IPS DF 19.7 (cell line): ENCODE results near the gene CYP17A1.
"Not testable (repeated sequence)": the region's sequence is repeated elsewhere in the genome, so short reads cannot be mapped to it uniquely, and the experiment has no call there.

Experiments used
- DNase-seq: peaks from one replicate; pipeline ENCODE4 v3.0.0-alpha.2; 2013; ENCODE audit warnings: low read depth, low spot score

The CYP17A1 gene

DNA sequence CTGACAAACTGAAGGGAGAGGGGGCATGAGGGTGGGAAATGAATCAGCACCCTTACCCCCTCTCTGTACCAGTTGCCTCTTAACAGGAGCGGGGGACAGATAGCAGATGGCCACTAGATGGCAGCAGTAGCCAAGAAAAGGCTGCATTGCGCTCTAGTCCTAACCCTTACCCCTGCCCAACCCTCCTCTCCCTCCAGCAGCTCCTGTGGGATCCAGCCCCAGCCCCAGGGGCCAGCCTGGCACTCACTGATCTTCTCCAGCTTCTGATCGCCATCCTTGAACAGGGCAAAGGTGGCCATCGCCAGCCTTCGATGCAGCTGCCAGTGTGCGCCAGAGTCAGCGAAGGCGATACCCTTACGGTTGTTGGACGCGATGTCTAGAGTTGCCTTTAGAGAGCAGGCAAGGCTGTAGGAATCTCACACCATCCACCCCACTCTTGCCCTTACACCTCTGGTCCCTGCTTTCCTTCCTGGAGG, 2.2 kb downstream of the CYP17A1 start:
- peak; percentile 47 for DNase-seq

DNA sequence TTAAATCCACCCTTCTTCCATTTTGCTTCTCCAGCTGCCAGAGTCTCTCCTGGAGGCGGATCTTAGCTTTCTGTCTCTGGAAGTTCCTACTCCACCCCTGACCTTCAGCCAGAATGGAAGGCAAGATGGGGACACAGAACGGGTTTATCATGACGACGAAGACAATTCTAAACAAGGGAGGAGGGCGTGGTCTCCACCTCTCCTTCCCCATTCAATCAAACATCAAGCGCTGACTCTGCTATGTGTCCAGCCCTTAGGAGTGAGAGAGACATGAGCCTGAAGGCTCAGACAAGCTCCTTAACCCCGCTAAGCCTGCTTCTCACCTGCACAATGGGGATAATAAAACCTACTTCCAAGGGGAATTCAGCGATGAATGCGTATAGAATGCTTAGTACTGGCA, 3.1 kb downstream of the CYP17A1 start:
- DNase-seq: no peak

GRCh38 chr10:102832987-102833386, 4.2 kb downstream of the CYP17A1 start:
- no peak for DNase-seq

DNA sequence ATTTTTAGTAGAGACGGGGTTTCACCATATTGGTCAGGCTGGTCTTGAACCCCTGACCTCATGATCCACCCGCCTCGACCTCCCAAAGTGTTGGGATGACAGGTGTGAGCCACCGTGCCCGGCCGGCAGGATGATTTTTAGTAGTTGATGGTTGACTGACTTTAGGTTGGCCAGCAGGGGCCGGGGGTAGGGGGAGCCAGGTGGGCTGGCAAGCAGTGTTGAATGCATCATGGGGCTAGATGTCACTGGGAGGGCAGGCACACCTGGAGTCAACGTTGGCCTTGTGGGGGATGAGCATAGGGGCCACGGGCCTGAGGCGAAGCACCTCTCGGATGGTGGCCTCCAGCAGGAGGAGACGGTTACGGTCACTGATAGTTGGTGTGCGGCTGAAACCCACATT, 5.0 kb downstream of the CYP17A1 start:
- DNase-seq: no peak

DNA sequence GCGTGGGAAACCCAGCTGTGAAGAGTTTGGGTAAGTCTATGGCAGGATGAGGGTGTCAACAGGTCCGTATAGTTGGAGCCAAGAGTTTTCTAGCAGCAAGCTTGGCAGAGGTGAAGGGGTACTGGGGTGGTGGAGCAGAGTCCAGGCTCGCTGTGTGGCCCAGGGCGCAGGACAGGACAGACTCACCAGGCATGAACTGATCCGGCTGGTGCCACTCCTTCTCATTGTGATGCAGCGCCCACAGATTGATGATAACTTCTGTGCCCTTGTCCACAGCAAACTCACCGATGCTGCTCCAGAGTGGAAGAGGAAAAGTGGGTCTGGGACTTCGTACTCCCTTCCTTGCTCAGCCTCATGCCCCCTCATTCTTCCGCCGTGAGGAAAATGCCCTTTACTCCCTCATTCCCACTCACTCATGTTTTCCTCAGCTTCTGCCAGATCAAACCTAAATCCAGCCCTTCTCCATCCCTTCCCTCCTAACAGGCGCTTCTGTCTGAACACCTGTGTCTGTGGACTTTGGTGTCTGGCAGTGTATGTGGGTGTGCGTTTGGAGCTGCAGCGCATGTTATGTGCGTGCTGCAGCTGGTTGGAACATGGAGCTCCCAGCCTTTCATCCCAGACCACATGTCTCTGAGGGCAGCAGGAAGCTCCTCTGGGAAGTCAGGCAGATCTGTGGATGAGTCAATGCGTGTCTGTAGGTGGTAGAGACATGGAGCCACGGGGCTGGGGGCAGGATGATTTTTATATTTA, 5.7 kb downstream of the CYP17A1 start:
- no peak for DNase-seq

DNA sequence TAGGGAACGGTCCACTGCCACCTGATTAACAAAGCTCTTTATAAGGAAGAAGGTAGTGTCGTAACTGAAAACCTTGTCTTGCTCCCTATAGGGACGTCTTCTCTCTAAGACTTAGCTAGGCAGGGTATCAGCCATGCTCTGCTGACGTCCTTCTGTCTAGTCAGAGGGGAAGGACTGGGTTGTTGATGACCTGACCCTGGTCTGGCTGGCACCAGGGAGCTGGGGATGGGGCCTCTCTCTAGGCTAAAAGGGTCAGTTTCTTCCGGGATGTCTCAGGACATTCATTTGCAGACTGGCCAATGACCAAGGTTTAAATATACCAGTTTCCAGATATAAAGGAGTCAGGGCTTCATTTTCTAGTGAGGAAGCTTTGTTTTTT, 9.6 kb downstream of the CYP17A1 start:
- DNase-seq: no peak

DNA sequence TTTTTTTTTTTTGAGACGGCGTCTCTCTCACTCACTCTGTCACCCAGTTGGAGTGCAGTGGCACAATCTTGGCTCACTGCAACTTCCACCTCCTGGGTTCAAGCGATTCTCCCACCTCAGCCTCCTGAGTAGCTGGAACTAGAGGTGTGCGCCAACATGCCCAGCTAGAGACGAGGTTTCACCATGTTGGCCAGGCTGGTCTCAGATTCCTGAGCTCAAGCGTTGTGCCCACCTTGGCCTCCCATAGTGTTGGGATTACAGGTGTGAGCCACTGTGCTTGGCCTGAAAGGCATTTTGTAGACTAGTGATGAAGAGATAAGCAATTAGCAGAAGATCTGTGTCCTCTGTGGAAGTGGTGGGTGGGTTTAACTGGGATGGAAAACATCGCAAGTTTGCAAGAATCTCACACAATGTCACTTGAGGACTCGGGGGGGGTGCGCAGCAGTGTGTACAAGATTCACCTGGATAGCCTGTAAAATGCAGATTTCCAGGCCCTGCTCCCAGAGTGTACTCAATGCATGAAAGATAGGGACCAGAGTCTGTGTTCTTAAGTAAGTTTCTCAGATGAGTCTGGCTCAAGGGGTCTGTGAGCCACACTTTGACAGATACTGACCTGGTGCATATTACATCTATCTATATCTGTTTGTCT, 10.9 kb downstream of the CYP17A1 start:
- no peak for DNase-seq

GRCh38 chr10:102824664-102825063, 12.5 kb downstream of the CYP17A1 start:
- DNase-seq: no peak

- DNase-seq: no peak
Observed at GRCh38 chr10:102822222-102822621, 15.0 kb downstream of the CYP17A1 start.

GRCh38 chr10:102820008-102820407, 17.2 kb downstream of the CYP17A1 start:
- DNase-seq: not testable (repeated sequence)

- no peak for DNase-seq
Observed at GRCh38 chr10:102819054-102819453, 18.2 kb downstream of the CYP17A1 start.

GRCh38 chr10:102817175-102817574, 20.0 kb downstream of the CYP17A1 start:
- DNase-seq: no peak

DNA sequence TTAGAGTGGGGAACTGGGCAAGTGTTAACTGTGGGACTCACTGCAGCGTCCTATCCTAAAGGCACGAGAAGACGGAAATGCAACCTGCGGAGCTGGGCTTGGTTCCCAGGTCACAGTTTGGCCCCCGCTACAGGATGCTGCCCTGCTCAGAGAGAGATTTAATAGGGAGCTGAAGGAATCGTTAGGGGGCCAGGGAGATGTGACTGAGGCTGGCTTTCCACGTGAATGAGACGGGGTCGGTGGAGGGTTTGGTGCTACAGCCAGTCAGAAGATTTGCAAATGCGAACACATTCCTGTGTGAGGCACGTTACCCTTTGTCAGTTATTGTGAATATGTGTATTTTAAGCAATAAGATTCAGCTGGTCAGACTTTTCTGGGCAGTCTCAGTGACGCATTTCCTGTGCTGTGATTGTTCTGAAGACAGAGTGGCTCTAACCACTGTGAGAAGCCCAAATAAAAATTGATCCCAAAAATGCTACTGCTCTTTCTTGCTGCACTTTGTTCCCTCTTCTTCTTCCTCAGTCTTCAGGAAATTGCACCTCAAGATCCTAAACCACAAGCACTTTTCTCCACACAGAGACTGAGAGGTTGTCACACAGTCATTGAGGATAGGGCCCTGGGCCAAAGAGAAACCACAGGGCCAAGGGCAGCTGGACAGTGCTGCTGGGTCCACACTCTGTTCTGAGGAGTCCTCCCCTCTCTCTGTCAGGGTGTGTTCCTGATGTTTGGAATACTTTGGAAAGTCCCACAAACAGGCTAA, 21.2 kb downstream of the CYP17A1 start:
- DNase-seq: no peak

DNA sequence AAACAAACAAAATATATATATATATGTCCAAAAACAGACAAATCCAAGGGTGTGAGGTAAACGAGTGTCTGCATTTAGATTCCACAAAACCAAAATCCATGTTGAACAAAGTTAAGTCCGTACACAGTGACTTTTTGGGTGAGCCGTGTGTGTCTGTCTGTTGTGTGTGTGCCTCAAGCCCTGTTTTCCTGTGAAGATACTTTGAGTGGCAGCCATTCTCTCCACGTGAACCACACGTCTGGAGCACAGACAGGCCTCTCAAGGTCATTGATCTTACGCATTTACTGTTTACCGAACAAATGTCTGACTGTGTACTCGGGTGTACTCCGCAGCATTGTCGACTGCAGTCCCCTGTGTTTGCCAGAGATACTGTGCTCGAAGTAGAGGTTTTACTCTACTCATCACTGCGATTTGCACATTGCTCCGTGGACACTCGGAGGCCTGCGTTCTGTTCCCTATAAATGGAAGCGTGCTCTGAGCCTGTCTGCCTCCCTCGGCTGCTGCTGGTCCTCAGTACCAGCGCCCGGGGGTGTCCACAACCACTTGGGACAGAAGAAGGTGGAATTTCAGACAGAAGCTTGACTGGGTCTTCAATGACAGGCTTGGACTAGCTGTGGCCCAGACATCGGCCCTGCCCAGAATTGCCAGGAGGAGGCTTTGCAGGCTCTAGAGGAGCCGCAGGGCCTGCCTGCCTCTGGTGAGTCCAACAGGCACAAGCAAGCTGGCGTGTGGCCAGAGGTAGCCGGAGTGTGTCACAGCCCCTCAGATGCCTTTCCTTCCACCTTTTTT, 22.1 kb downstream of the CYP17A1 start:
- DNase-seq: no peak

GRCh38 chr10:102814453-102814871, 22.8 kb downstream of the CYP17A1 start:
- no peak for DNase-seq

GRCh38 chr10:102813734-102814452, 23.3 kb downstream of the CYP17A1 start:
- no peak for DNase-seq

DNA sequence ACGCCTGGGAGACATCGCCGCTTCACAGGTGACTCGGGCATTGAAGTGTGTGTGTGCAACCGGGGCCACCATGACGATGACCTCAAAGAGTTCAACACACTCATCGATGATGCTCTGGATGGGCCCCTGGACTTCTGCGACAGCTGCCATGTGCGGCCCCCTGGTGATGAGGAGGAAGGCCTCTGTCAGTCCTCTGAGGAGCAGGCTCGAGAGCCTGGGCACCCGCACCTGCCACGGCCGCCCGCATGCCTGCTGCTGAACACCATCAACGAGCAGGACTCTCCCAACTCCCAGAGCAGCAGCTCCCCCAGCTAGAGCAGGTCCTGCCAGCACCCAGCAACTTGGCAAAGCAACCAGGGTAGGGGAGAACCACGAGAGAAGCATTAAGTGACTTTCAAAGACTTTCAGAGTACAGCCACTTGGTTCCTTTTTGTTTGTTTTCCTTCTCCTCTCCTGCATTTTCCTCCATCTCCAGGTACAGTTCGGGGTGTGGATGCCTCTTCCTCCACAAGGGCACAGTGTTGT, 24.1 kb downstream of the CYP17A1 start:
- no peak for DNase-seq

GRCh38 chr10:102812231-102812876, 24.9 kb downstream of the CYP17A1 start:
- no peak for DNase-seq

DNA sequence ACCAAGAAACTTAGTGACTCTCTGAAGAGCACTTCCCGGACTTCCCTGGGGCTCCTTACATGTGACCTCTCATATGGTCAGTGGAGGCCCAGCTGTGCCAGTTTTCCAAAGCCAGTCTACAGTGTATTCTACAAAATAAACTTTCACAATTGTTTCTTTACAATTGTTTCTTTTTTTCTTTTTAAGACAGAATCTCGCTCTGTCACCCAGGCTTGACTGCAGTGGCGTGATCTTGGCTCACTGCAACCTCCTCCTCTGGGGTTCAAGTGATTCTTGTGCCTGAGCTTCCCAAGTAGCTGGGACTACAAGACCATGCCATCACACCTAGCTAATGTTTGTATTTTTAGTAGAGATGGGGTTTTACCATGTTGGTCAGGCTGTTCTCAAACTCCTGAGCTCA, 25.9 kb downstream of the CYP17A1 start:
- DNase-seq: no peak

DNA sequence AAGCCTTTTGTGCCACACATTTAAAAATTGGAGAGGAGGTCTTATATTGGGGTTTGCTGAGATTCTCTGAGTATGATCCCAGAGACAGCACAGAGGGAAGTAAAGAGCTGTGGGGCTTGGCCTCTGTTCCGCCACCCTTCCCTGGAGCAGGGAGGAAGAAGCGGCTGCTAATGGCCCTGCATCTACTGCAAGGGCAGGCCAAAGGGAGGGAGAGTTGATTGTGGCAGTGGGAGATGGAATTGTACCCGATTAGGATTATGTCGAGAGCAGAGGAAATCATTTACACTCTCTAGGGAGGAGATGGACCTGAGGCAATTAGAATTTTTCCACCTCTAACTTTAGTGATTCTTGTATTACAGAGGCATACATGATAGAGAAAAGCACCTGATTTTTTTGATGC, 28.8 kb downstream of the CYP17A1 start:
- DNase-seq: no peak
